HFFc6 (cell line): ENCODE data around the gene PARVA. TPM values are rescaled to one million over a fixed set of nuclear protein-coding genes. Genes with fewer than 3 reads are reported as not detected.
A peak's percentile ranks its signal among the peaks of the same experiment; 100 is the strongest.

Source experiments
- DNase-seq: peaks from one replicate; pipeline ENCODE4 v3.0.0-alpha.2; 2018
- H3K27ac Mint-ChIP-seq: 2 replicates; pipeline ENCODE4 v1.8.0; 2020; ENCODE audit warnings: mild to moderate bottlenecking, mixed read lengths
- H3K27me3 Mint-ChIP-seq: 2 replicates; pipeline ENCODE4 v1.8.0; 2021; ENCODE audit warnings: mild to moderate bottlenecking, moderate library complexity, mixed read lengths; ENCODE audit not compliant: insufficient read depth
- H3K36me3 Mint-ChIP-seq: 2 replicates; pipeline ENCODE4 v1.8.0; 2021; ENCODE audit warnings: low read depth, mixed read lengths
- H3K4me1 Mint-ChIP-seq: 2 replicates; pipeline ENCODE4 v1.8.0; 2020; ENCODE audit warnings: low read depth, mixed read lengths
- H3K4me3 Mint-ChIP-seq: 2 replicates; pipeline ENCODE4 v1.8.0; 2020; ENCODE audit warnings: mild to moderate bottlenecking, moderate library complexity, mixed read lengths
- H3K9me3 Mint-ChIP-seq: 2 replicates; pipeline ENCODE4 v1.8.0; 2020; ENCODE audit warnings: mild to moderate bottlenecking, mixed read lengths
- CTCF ChIP-seq: fragments of 200-600 bp; sonication (generic); IDR thresholded peaks from 2 replicates; pipeline ENCODE4 v1.5.0; 2021; ENCODE audit warnings: antibody characterized with exemption, mild to moderate bottlenecking
- total RNA-seq, 6 experiments: library from RNA; stranded (reverse); fragmentation: NEBNext Ultra II Directional; extraction: Animal tissue kit (Norgen Biotek cat#: 25700); gene quantifications; 2 replicates in 1 of 6; 3 replicates in 5 of 6; pipeline ENCODE4 v1.2.3, GENCODE V29; 2021

Gene PARVA
- total RNA-seq, 6 experiments from 2014 or later = 150 to 237 (median 184) TPM

GRCh38 chr11:12441231-12441861, 64.0 kb downstream of the PARVA start:
- H3K27me3 Mint-ChIP-seq = peaks cover 2% of the 10 kb centered on the region
- peaks cover 44% of the 10 kb centered on the region for H3K4me1 Mint-ChIP-seq
- H3K27ac Mint-ChIP-seq = peak overlapping the region; percentile 66
- no peaks in the 10 kb centered on the region for H3K9me3 Mint-ChIP-seq
- peaks cover 48% of the 10 kb centered on the region for H3K36me3 Mint-ChIP-seq
- no peak for TF ChIP-seq CTCF
- peak; percentile 30 for DNase-seq
- H3K4me3 Mint-ChIP-seq = peak overlapping the region; percentile 51

GRCh38 chr11:12444601-12445000, 67.2 kb downstream of the PARVA start:
- DNase-seq = no peak
- TF ChIP-seq CTCF = no peak
- Mint-ChIP-seq H3K27me3 (peaks cover 2% of the 10 kb centered on the region), H3K9me3 (no peaks in the 10 kb centered on the region), H3K27ac (no peak overlapping the region; the same call in 1 of the 2 replicates), H3K4me1 (peaks cover 58% of the 10 kb centered on the region), H3K4me3 (no peak overlapping the region; the same call in 1 of the 2 replicates), H3K36me3 (peaks cover 26% of the 10 kb centered on the region)

- H3K27me3 Mint-ChIP-seq = peaks cover 2% of the 10 kb centered on the region
- H3K36me3 Mint-ChIP-seq = peaks cover 22% of the 10 kb centered on the region
- no peak for DNase-seq
- no peak overlapping the region; the same call in 1 of the 2 replicates for H3K4me3 Mint-ChIP-seq
- H3K27ac Mint-ChIP-seq = no peak overlapping the region
- peaks cover 58% of the 10 kb centered on the region for H3K4me1 Mint-ChIP-seq
- H3K9me3 Mint-ChIP-seq = no peaks in the 10 kb centered on the region
- no peak for TF ChIP-seq CTCF
Measured at GRCh38 chr11:12445001-12445400, 67.6 kb downstream of the PARVA start.

- Mint-ChIP-seq H3K36me3 (peaks cover 15% of the 10 kb centered on the region), H3K9me3 (no peaks in the 10 kb centered on the region), H3K4me3 (no peak overlapping the region), H3K4me1 (peaks cover 58% of the 10 kb centered on the region), H3K27me3 (no peaks in the 10 kb centered on the region), H3K27ac (no peak overlapping the region)
- no peak for TF ChIP-seq CTCF
- no peak for DNase-seq
Measured at GRCh38 chr11:12446863-12447262, 69.5 kb downstream of the PARVA start.

GRCh38 chr11:12448131-12448939, 71.0 kb downstream of the PARVA start:
- no peak for TF ChIP-seq CTCF
- Mint-ChIP-seq H3K4me3 (peak overlapping the region; percentile 49), H3K4me1 (peaks cover 57% of the 10 kb centered on the region), H3K9me3 (no peaks in the 10 kb centered on the region), H3K27me3 (peaks cover 1% of the 10 kb centered on the region; the same call in 1 of the 2 replicates), H3K27ac (peak overlapping the region; percentile 77), H3K36me3 (peaks cover 22% of the 10 kb centered on the region)
- peak; percentile 49 for DNase-seq
